ENCODE measurements around the gene NLRP12.
"Not testable (repeated sequence)": the region's sequence is repeated elsewhere in the genome, so short reads cannot be mapped to it uniquely, and the experiment has no call there.

NLRP12 gene

DNA sequence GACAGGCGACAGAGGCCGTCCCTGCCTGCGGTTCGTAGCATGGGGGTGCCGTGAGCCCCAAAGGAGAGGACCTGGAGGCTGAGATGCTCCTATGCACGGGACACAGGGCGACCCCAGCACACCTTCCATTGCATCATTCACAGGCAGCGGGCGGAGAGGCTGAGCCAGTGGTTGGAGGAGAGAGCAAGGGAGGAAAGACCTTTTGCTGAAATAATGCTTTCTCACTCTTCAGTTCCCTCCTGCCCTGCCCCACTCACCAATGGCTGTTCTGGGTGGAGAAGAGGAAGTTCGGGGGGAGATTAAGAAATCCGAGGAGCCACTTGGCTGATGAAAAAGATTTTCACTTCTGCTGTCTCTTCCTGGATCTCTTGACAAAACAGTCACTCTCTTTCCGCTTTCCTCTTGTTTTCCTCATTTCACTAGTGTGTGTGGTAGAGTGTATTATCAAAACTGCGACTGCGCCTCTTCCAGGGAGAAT is at the start of gene NLRP12:
Gene NLRP12, minus strand, starts transcription at position 181 of the 478 bp plus-strand sequence. Its CDS starts 140 bp downstream, at position 41.
- DNase-seq (ENCODE audit: low spot score), result no peak

GRCh38 chr19:53872762-53873161 is 48.6 kb upstream of the NLRP12 start:
- DNase-seq (ENCODE audit: low spot score), result no peak

DNA sequence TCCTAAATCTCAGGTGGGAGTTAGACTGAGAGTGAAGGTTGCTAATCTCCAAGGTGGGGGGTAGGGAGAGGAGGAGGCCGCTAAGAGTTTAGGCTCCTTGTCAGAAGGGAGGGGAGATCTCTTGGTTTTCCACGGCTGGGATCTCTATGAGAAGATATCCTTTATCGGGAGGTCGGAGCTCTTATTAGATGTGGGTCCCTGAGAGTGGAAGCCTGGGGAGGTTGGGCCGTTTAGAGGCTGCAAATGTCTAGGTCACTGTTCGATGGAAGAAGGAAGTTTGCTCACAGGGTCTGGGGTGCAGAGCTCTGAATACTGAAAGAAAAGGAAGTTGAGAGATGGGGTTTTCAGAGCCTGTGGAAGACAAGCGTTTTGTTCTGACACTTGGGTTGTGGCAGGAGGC is 47.3 kb upstream of the NLRP12 start:
- DNase-seq (ENCODE audit: low spot score), result no peak

- DNase-seq (ENCODE audit: low spot score), result no peak
Observed at GRCh38 chr19:53870485-53870844, 46.4 kb upstream of the NLRP12 start.

- not testable (repeated sequence) for DNase-seq (ENCODE audit: low spot score)
Observed at GRCh38 chr19:53869805-53870484, 45.8 kb upstream of the NLRP12 start.

- DNase-seq (ENCODE audit: low spot score), result peak; percentile 77
Observed at GRCh38 chr19:53868892-53869804, 45.0 kb upstream of the NLRP12 start.

DNA sequence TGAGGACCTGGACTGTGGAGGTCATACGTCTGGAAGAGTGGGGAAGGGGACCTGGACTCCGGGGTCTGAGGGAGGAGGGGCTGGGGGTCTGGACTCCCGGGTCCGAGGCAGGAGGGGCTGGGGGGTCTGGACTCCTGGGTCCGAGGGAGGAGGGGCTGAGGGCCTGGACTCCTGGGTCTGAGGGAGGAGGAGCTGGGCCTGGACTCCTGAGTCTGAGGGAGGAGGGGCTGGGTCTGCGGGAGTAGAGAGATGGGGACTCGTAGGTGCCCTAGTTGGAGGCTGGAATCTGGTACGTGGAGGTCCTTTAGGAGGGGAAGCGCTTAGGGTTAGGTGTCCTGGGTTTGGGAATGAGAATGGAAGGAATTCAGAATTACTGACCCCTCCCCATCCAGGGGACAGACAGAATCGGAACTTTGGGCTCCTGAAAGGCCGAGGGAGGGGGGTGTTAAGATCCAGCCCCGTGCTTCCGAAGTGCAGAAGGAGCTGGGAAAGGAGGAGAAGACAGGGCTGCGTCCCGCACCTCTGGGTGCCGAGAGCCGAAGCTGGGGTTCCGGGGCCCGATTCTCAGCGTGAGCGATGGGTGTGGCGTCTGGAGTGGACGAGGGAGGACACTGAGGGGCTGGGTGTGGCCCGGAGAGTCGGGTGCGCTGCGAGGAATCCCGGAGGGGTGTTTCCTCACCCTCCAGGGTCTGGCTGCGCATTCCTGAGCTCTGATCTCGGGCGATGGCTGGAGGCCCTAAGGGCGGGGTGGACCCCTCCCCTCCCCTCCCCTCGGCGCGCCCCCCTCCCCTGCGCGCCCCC is 44.2 kb upstream of the NLRP12 start:
- DNase-seq (ENCODE audit: low spot score), result no peak

- peak; percentile 99 for DNase-seq (ENCODE audit: low spot score)
Observed at GRCh38 chr19:53867225-53868090, 43.3 kb upstream of the NLRP12 start, which contains the start of gene MYADM. MYADM (plus strand) TSS chr19:53867883; CDS start chr19:53873530, 5,647 bp downstream.

- DNase-seq (ENCODE audit: low spot score), result no peak
Observed at GRCh38 chr19:53866865-53867224, 42.7 kb upstream of the NLRP12 start.

GRCh38 chr19:53865918-53866864 is 42.1 kb upstream of the NLRP12 start:
- peak; percentile 51 for DNase-seq (ENCODE audit: low spot score)

- no peak for DNase-seq (ENCODE audit: low spot score)
Observed at GRCh38 chr19:53865523-53865917, 41.4 kb upstream of the NLRP12 start.

GRCh38 chr19:53864308-53864836 is 40.3 kb upstream of the NLRP12 start:
- no peak for DNase-seq (ENCODE audit: low spot score)

DNA sequence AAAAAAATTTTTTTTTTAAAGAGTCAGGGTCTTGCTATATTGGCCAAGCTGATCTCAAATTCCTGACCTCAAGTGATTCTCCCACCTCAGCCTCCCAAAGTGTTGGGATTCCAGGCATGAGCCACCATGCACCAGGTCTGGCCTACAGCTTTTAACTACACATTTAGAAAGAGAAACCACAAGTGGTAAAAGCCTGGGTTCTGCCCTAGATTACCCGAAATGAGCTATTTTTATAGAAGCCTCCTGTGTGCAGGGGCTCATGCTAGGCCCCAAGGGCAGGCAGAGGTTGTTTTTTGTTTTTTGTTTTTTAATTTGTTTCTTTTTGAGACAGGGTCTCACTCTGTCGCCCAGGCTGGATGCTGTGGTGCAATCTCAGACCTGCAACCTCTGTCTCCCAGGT is 29.6 kb upstream of the NLRP12 start:
- DNase-seq (ENCODE audit: low spot score), result no peak

- no peak for DNase-seq (ENCODE audit: low spot score)
Observed at GRCh38 chr19:53849237-53849676, 25.1 kb upstream of the NLRP12 start.

DNA sequence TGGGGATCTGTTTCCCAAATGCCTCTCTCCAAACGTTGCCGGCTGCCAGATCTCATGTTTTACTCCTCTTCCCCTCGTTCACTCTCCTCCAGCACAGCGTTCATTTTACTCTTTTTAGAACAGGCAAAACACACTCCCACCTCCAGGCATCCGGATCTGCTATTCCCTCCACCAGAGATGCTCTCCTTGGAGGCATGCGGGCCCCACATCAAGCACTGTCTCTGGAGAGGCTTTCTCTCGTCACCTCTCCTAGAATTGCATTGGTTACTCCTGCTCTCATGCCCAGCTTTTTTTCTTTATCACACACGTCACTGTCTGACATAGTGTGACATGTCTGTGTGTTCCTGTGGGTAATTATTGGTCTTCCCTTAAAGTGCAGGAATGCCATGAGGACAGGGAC is 23.4 kb upstream of the NLRP12 start:
- no peak for DNase-seq (ENCODE audit: low spot score)

GRCh38 chr19:53844849-53845246 is 20.7 kb upstream of the NLRP12 start:
- DNase-seq (ENCODE audit: low spot score), result no peak

- not testable (repeated sequence) for DNase-seq (ENCODE audit: low spot score)
Observed at GRCh38 chr19:53840914-53841313, 16.8 kb upstream of the NLRP12 start.

DNA sequence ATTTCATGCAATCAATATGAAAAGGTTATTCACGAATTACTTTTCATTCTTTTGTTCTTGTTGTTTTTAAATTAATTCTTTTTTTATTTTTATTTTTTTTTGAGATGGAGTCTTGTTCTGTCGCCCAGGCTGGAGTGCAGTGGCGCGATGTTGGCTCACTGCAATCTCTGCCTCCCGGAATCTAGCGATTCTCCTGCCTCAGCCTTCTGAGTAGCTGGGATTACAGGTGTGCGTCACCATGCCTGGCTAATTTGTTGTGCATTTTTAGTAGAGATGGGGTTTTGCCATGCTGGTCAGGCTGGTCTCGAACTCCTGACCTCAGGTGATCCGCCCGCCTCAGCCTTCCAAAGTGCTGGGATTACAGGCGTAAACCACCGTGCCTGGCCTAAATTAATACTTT is 16.1 kb upstream of the NLRP12 start:
- DNase-seq (ENCODE audit: low spot score), result not testable (repeated sequence)

DNA sequence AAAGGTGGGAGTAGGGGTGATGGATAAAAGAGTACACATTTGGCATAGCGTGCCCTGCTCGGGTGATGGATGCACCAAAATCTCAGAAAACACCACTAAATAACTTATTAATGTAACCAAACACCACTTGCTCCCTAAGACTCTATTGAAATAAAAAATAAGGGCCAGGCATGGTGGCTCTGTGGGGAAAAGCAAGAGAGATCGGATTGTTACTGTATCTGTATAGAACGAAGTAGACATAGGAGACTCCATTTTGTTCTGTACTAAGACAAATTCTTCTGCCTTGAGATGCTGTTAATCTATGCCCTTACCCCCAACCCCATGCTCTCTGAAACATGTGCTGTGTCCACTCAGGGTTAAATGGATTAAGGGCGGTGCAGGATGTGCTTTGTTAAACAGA is 14.3 kb upstream of the NLRP12 start:
- DNase-seq (ENCODE audit: low spot score), result not testable (repeated sequence)

- not testable (repeated sequence) for DNase-seq (ENCODE audit: low spot score)
Observed at GRCh38 chr19:53832861-53833260, 8.7 kb upstream of the NLRP12 start.

Data from CD4-positive, alpha-beta T cell treated with Interleukin-6 at 100 ng/mL for 8 hours (primary cell).